PFSK-1 (cell line): ENCODE results near the gene ESPNL.

Source experiments
- FOXP2 ChIP-seq: optimal IDR thresholded peaks from 2 replicates; pipeline ENCODE3; 2011; ENCODE audit warnings: borderline replicate concordance, control low read depth, inconsistent platforms; ENCODE audit not compliant: insufficient read depth; ENCODE audit errors: extremely low read length, extremely low read depth
- POLR2AphosphoS5 ChIP-seq: IDR thresholded peaks from 2 replicates; pipeline ENCODE4 v1.6.1; 2012; ENCODE audit warnings: low read depth, mild to moderate bottlenecking, control low read depth, low read length, moderate library complexity
- SIN3A ChIP-seq: IDR thresholded peaks from 2 replicates; pipeline ENCODE4 v1.6.1; 2012; ENCODE audit warnings: mild to moderate bottlenecking, low read length, moderate library complexity, borderline replicate concordance; ENCODE audit not compliant: insufficient read depth
- TAF1 ChIP-seq: IDR thresholded peaks from 2 replicates; pipeline ENCODE4 v1.6.1; 2012; ENCODE audit warnings: low read length, control low read depth, borderline replicate concordance; ENCODE audit not compliant: insufficient read depth
- TF ChIP-seq, protein P1 (sequence below), 2 experiments: IDR thresholded peaks; 2 replicates each; pipeline versions ENCODE4 v1.6.1 to v1.8.0; 2011 to 2012; ENCODE audit warnings: low read depth in 2 of 2, low read length in 2 of 2, control low read depth in 1 of 2, inconsistent platforms in 1 of 2, mild to moderate bottlenecking in 1 of 2, moderate library complexity in 1 of 2; ENCODE audit not compliant: insufficient read depth in 1 of 2

ESPNL gene

GRCh38 chr2:238161291-238162051 lies 61.3 kb downstream of the ESPNL start:
- TF ChIP-seq SIN3A: no peak
- no peak for TF ChIP-seq POLR2AphosphoS5
- TF ChIP-seq FOXP2: no peak
- no peak for TF ChIP-seq TAF1
- TF ChIP-seq, protein P1, sequence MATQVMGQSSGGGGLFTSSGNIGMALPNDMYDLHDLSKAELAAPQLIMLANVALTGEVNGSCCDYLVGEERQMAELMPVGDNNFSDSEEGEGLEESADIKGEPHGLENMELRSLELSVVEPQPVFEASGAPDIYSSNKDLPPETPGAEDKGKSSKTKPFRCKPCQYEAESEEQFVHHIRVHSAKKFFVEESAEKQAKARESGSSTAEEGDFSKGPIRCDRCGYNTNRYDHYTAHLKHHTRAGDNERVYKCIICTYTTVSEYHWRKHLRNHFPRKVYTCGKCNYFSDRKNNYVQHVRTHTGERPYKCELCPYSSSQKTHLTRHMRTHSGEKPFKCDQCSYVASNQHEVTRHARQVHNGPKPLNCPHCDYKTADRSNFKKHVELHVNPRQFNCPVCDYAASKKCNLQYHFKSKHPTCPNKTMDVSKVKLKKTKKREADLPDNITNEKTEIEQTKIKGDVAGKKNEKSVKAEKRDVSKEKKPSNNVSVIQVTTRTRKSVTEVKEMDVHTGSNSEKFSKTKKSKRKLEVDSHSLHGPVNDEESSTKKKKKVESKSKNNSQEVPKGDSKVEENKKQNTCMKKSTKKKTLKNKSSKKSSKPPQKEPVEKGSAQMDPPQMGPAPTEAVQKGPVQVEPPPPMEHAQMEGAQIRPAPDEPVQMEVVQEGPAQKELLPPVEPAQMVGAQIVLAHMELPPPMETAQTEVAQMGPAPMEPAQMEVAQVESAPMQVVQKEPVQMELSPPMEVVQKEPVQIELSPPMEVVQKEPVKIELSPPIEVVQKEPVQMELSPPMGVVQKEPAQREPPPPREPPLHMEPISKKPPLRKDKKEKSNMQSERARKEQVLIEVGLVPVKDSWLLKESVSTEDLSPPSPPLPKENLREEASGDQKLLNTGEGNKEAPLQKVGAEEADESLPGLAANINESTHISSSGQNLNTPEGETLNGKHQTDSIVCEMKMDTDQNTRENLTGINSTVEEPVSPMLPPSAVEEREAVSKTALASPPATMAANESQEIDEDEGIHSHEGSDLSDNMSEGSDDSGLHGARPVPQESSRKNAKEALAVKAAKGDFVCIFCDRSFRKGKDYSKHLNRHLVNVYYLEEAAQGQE (IDR thresholded peaks at IDR 0.05; ENCODE audit: insufficient read depth in 1 of 2, low read depth in 2 of 2, low read length in 2 of 2): no peak

DNA sequence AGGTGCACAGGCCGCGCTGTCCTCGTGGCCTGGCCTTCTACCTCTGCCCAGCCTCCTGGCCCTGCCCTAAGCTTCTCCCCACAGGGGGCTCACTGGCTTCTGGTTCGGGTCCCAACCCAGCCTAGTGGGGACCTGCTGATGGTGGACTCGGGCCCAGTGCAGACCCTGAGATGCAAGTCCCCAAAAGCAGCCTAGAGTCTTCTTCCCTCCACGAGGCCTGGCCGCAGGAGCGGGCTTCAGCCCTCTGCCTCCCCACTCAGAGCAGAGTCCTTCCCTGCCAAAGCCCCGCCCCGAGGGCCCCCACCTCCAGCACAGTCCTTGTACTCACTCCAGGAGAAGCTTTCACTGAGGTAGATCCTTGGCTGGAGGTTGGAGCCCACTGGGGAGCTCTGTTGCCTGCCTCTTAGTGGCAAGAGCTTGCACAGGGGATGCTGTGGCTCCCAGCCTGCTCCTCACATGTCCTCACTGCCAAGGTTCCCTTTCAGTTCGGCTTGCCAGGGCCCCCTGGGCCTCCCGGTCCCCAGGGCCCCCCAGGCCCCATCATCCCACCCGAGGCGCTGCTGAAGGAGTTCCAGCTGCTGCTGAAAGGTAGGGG lies 62.2 kb downstream of the ESPNL start:
- TF ChIP-seq TAF1: no peak
- TF ChIP-seq, protein P1 (IDR thresholded peaks at IDR 0.05; ENCODE audit: insufficient read depth in 1 of 2, low read depth in 2 of 2, low read length in 2 of 2): no peak
- TF ChIP-seq SIN3A: no peak
- no peak for TF ChIP-seq FOXP2
- no peak for TF ChIP-seq POLR2AphosphoS5

- TF ChIP-seq FOXP2: no peak
- TF ChIP-seq TAF1: no peak
- no peak for TF ChIP-seq SIN3A
- no peak for TF ChIP-seq POLR2AphosphoS5
- TF ChIP-seq, protein P1 (IDR thresholded peaks at IDR 0.05; ENCODE audit: insufficient read depth in 1 of 2, low read depth in 2 of 2, low read length in 2 of 2): no peak
Observed at GRCh38 chr2:238162846-238163441, 62.8 kb downstream of the ESPNL start.

DNA sequence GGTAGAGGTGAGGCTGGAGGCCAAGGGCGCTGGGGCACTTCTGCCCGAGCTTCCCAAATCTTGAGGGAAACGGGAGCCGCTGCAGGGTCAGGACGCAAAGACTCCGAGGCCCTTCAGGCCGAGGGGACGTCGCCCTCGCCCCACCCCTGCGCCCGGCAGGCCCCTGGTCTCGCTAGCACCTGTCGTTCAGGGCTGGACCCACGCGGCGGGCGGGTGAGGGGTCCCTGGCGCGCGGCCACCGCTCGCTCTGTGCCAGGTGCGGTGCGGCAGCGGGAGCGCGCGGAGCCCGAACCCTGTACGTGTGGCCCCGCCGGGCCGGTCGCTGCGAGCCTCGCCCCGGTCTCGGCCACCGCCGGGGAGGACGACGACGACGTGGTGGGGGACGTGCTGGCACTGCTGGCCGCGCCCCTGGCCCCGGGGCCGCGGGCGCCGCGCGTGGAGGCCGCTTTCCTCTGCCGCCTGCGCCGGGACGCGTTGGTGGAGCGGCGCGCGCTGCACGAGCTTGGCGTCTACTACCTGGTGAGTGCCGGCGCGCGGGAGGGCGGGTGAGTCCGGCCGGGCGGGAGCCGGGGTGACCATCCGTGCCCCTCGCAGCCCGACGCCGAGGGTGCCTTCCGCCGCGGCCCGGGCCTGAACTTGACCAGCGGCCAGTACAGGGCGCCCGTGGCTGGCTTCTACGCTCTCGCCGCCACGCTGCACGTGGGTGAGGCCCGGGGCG lies 63.5 kb downstream of the ESPNL start:
- TF ChIP-seq FOXP2 (no peak), TAF1 (no peak), SIN3A (no peak), POLR2AphosphoS5 (no peak)
- TF ChIP-seq, protein P1 (IDR thresholded peaks at IDR 0.05; ENCODE audit: insufficient read depth in 1 of 2, low read depth in 2 of 2, low read length in 2 of 2): no peak
